HepG2 (cell line): ENCODE results near the gene BATF2. TPM values are rescaled to one million over a fixed set of nuclear protein-coding genes. Genes with fewer than 3 reads are reported as not detected.

Experiments
- ATAC-seq: fragments of 200-7000 bp; cut with Tn5 transposase; 3 replicates; pipeline ENCODE4 v1.9.1; 2020; ENCODE audit warnings: mild to moderate bottlenecking, moderate library complexity
- Bru-seq: library from RNA; stranded (reverse); fragments of 400-500 nt; gene quantifications from one replicate; lab custom pipeline; 2021; lab: Mats Ljungman, UMichigan
- BruChase-seq, 2 experiments: library from RNA; stranded (reverse); fragments of 400-500 nt; gene quantifications; one replicate each; lab custom pipeline; 2021; lab: Mats Ljungman, UMichigan
- BruUV-seq: library from RNA; stranded (reverse); fragments of 400-500 nt; replicated peaks from 2 replicates; lab custom pipeline; 2021; lab: Mats Ljungman, UMichigan
- CTCF ChIA-PET: fragments of 300-600 bp; formaldehyde crosslinking; extraction: SDS; loops from one replicate; lab custom pipeline; 2021; ENCODE audit warnings: low total read pairs, inconsistent platforms, low intra/inter-chr PET ratio; lab: Yijun Ruan, JAX
- POLR2A ChIA-PET: fragments of 350-600 bp; sonication (Branson Sonifier 250); formaldehyde crosslinking; loops from one replicate; lab custom pipeline; 2020; ENCODE audit warnings: antibody characterized with exemption, inconsistent platforms; lab: Yijun Ruan, JAX
- DNase-seq: peaks from one replicate; pipeline ENCODE4 v3.0.0-alpha.2; 2015; ENCODE audit warnings: low spot score
- FAIRE-seq: peaks from 3 replicates; lab custom pipeline; 2011; peaks lifted over from hg19 to GRCh38; lab: Jason Lieb, UNC
- H2AFZ ChIP-seq: one replicate; pipeline ENCODE4 v1.6.1; 2011; ENCODE audit warnings: low read length, inconsistent platforms
- H3K27ac ChIP-seq: fragments of 300-600 bp; 3 replicates; pipeline ENCODE4 v1.8.0; 2011; ENCODE audit warnings: mixed run types, mild to moderate bottlenecking, mixed read lengths, low read length, inconsistent platforms; ENCODE audit not compliant: insufficient read depth; ENCODE audit errors: extremely low read length
- H3K27me3 ChIP-seq, 2 experiments: fragments of 200-600 bp in 1 of 2; 2 replicates in 1 of 2; 3 replicates in 1 of 2; pipeline versions ENCODE4 v1.6.0 to v1.8.0; 2011; ENCODE audit warnings: low read length in 2 of 2, mild to moderate bottlenecking in 2 of 2, moderate library complexity in 2 of 2, inconsistent platforms in 1 of 2; ENCODE audit not compliant: insufficient read depth in 2 of 2, control insufficient read depth in 1 of 2
- H3K36me3 ChIP-seq, 2 experiments: fragments of 200-600 bp in 1 of 2; replicated peaks in 1 of 2; 2 replicates in 1 of 2; 3 replicates in 1 of 2; pipeline versions ENCODE4 v1.5.1 to v1.8.0; 2011; ENCODE audit warnings: low read length in 2 of 2, inconsistent platforms in 1 of 2; ENCODE audit not compliant: insufficient read depth in 2 of 2, control insufficient read depth in 1 of 2
- H3K4me1 ChIP-seq: 2 replicates; pipeline ENCODE4 v1.5.1; 2012; ENCODE audit warnings: low read length, inconsistent platforms; ENCODE audit not compliant: insufficient read depth
- H3K4me2 ChIP-seq: 2 replicates; pipeline ENCODE4 v1.6.0; 2011; ENCODE audit warnings: low read depth, low read length, inconsistent platforms
- H3K4me3 ChIP-seq, 3 experiments: fragments of 200-600 bp in 1 of 3; sonication (generic), shearing (Covaris generic) in 1 of 3; replicated peaks in 1 of 3; 2 replicates each; pipeline ENCODE4 v1.5.1; 2011 to 2016; ENCODE audit warnings: low read length in 3 of 3, inconsistent platforms in 2 of 3, low read depth in 2 of 3, mild to moderate bottlenecking in 2 of 3, control low read depth in 1 of 3, mixed read lengths in 1 of 3; ENCODE audit not compliant: insufficient read depth in 1 of 3
- H3K79me2 ChIP-seq: one replicate; pipeline ENCODE4 v1.6.1; 2011; ENCODE audit warnings: low read length, inconsistent platforms; ENCODE audit not compliant: insufficient read depth
- H3K9ac ChIP-seq: 2 replicates; pipeline ENCODE4 v1.6.0; 2011; ENCODE audit warnings: mild to moderate bottlenecking, low read depth, low read length, inconsistent platforms; ENCODE audit not compliant: insufficient read depth
- H3K9me3 ChIP-seq: 2 replicates; pipeline ENCODE4 v1.5.1; 2012; ENCODE audit warnings: mild to moderate bottlenecking, low read length
- H4K20me1 ChIP-seq: 2 replicates; pipeline ENCODE4 v1.6.0; 2011; ENCODE audit warnings: inconsistent platforms, mild to moderate bottlenecking, low read length, moderate library complexity; ENCODE audit not compliant: insufficient read depth
- DMTF1 ChIP-seq: sonication (generic); formaldehyde crosslinking; IDR thresholded peaks from 2 replicates; pipeline ENCODE4 v1.4.0; 2020; ENCODE audit warnings: mild to moderate bottlenecking, missing genetic modification reagents
- ELK4 ChIP-seq: sonication (generic); formaldehyde crosslinking; IDR thresholded peaks from 2 replicates; pipeline ENCODE4 v1.9.0; 2021; ENCODE audit warnings: missing genetic modification reagents, borderline replicate concordance
- FOXP1 ChIP-seq, 2 experiments: fragments of 450-650 bp in 1 of 2; IDR thresholded peaks; 2 replicates each; pipeline ENCODE4 v1.6.1; 2017 to 2018; ENCODE audit warnings: antibody characterized with exemption in 1 of 2
- KDM4B ChIP-seq: sonication (generic); formaldehyde crosslinking; IDR thresholded peaks from 2 replicates; pipeline ENCODE4 v1.4.0; 2020; ENCODE audit warnings: missing genetic modification reagents
- PRDM10 ChIP-seq: sonication (generic); formaldehyde crosslinking; IDR thresholded peaks from 2 replicates; pipeline ENCODE4 v1.4.0; 2020; ENCODE audit warnings: low read depth, missing genetic modification reagents
- ZNF296 ChIP-seq: sonication (generic); formaldehyde crosslinking; conservative IDR thresholded peaks from 2 replicates; pipeline ENCODE4 v1.5.0; 2020; ENCODE audit warnings: mild to moderate bottlenecking, missing genetic modification reagents
- WGBS: methylation state at CpG from one replicate; pipeline ENCODE4 v1.1.6; 2017; ENCODE audit warnings: low lambda C conversion rate; 5-methylcytosine and 5-hydroxymethylcytosine counted together
- in situ Hi-C: cut with HindIII; loops from 2 replicates; pipeline ENCODE4 v1.10.0; 2017; ENCODE audit warnings: low pct_unique_long_range_greater_than_20kb; ENCODE audit not compliant: extremely low pct_ligation_motif_present
- intact Hi-C: fragments of 100-400 bp; cut with micrococcal nuclease; formaldehyde crosslinking; loops from one replicate; pipeline ENCODE4 v1.10.0; 2022; ENCODE audit not compliant: unreplicated experiment
- long read RNA-seq, 2 experiments: library from RNA in 1 of 2; library from polyadenylated mRNA in 1 of 2; stranded (forward) in 1 of 2; unstranded in 1 of 2; transcript quantifications; one replicate each; pipeline ENCODE4 v2.0.0, GENCODE V29; 2019 to 2022
- polyA minus RNA-seq, 3 experiments: library from RNA; depleted of rRNA, polyadenylated mRNA; stranded (reverse); fragments of >200 nt; gene quantifications; 2 replicates each; pipeline ENCODE4 v1.2.3, GENCODE V29; 2011; ENCODE audit warnings: low replicate concordance in 1 of 3
- polyA plus RNA-seq, 8 experiments: library from polyadenylated mRNA; depleted of rRNA in 3 of 8; stranded (reverse) in 7 of 8; unstranded in 1 of 8; fragments of >200 nt; fragmentation: Illumina TruSeq in 4 of 8; extraction: Trizol in 4 of 8; gene quantifications; 2 replicates each; pipeline versions ENCODE4 v1.2.1 to v1.2.3, GENCODE V29; 2011 to 2016; ENCODE audit warnings: low read depth in 4 of 8, missing spikeins in 1 of 8, mixed read lengths in 1 of 8; ENCODE audit not compliant: insufficient read depth in 1 of 8
- total RNA-seq, 5 experiments: library from RNA; depleted of rRNA; stranded (reverse); fragments of >200 nt; fragmentation: Illumina TruSeq; extraction: Trizol; gene quantifications; 2 replicates each; pipeline ENCODE4 v1.2.3, GENCODE V29; 2016; ENCODE audit warnings: low read depth in 1 of 5

The BATF2 gene
- 3.9 and 4.2 TPM in 2 replicates for total RNA-seq (2016; rRNA removed; fragmentation: Illumina TruSeq; extraction: Trizol)
- 1.3 and 1.9 TPM in 2 replicates for total RNA-seq (2016; cell fraction: cytosol; rRNA removed; fragmentation: Illumina TruSeq; extraction: Trizol; ENCODE audit: low read depth)
- 3.0 and 4.3 TPM in 2 replicates for total RNA-seq (2016; cell fraction: insoluble cytoplasmic fraction; rRNA removed; fragmentation: Illumina TruSeq; extraction: Trizol)
- total RNA-seq (2016; cell fraction: membrane; rRNA removed; fragmentation: Illumina TruSeq; extraction: Trizol): 4.3 and 4.5 TPM in 2 replicates
- total RNA-seq (2016; cell fraction: nucleus; rRNA removed; fragmentation: Illumina TruSeq; extraction: Trizol): 1.9 and 2.1 TPM in 2 replicates
- 2.8 and 3.1 TPM in 2 replicates for polyA plus RNA-seq (2011; rRNA removed)
- polyA plus RNA-seq (2011; cell fraction: cytosol; rRNA removed): 1.7 and 2.0 TPM in 2 replicates
- 2.5 and 2.9 TPM in 2 replicates for polyA plus RNA-seq (2011; cell fraction: nucleus; rRNA removed)
- polyA plus RNA-seq (2012): 1.5 and 1.9 TPM in 2 replicates
- 1.2 TPM in 2 replicates for polyA plus RNA-seq (2016; cell fraction: cytosol; fragmentation: Illumina TruSeq; extraction: Trizol; ENCODE audit: low read depth)
- polyA plus RNA-seq (2016; cell fraction: insoluble cytoplasmic fraction; fragmentation: Illumina TruSeq; extraction: Trizol; ENCODE audit: low read depth): 2.9 and 5.0 TPM in 2 replicates
- polyA plus RNA-seq (2016; cell fraction: membrane; fragmentation: Illumina TruSeq; extraction: Trizol; ENCODE audit: low read depth): 2.3 and 2.5 TPM in 2 replicates
- 3.7 and 4.3 TPM in 2 replicates for polyA plus RNA-seq (2016; cell fraction: nucleus; fragmentation: Illumina TruSeq; extraction: Trizol; ENCODE audit: insufficient read depth, low read depth)
- 0.70 and 5.7 TPM in 2 replicates for polyA minus RNA-seq (2011; rRNA and poly(A)+ RNA removed; ENCODE audit: low replicate concordance)
- polyA minus RNA-seq (2011; cell fraction: cytosol; rRNA and poly(A)+ RNA removed): 1.9 and 2.0 TPM in 2 replicates
- 1.2 and 1.3 TPM in 2 replicates for polyA minus RNA-seq (2011; cell fraction: nucleus; rRNA and poly(A)+ RNA removed)
- percentile 42 among the genes with signal in this experiment for Bru-seq, nascent RNA
- percentile 40 among the genes with signal in this experiment for BruChase-seq, experiment 1, labeled RNA remaining after a 6-hour chase
- percentile 40 among the genes with signal in this experiment for BruChase-seq, experiment 2, labeled RNA remaining after a 2-hour chase
- long read RNA-seq, experiment 1: 0 reads
- long read RNA-seq, experiment 2, transcript BATF2-201 (3 exons, 2,142 nt): major isoform, 9 of 12 reads
- long read RNA-seq, experiment 2, partial matches to known transcripts: 1 of 12 reads
- long read RNA-seq, experiment 2, other reads (novel, unspliced or antisense): 0 of 12 reads

GRCh38 chr11:64996710-64997380, at the start of gene BATF2:
TSS of gene BATF2 (minus strand) at chr11:64996971. CDS start at chr11:64996914, 57 bp downstream.
- H3K27ac ChIP-seq: peak within 1 kb of the TSS; percentile 56
- POLR2A ChIA-PET: interaction anchor here (0.6 to 4.0 kb wide), 19 partner anchors 9 to 421 kb away, joined by 3 to 42 read pairs (median 4); partner anchors contain the start of genes ARL2, FAU, GPHA2 and MRPL49
- intact Hi-C loops (loop anchor here (2.0 to 5.0 kb wide), 4 partner anchors 62 to 150 kb away; partner anchors contain the start of genes ATG2A, GPHA2 and PPP2R5B), in situ Hi-C loops (no loop called here)
- no peaks in the 10 kb centered on the region; a peak in 1 of 5 replicates for H3K36me3 ChIP-seq
- peaks cover 58% of the 10 kb centered on the region for H3K4me1 ChIP-seq
- CTCF ChIA-PET: interaction anchor here (1.0 kb wide), 1 partner anchor 17 kb away, joined by 3 read pairs; the partner anchor contains the start of gene ARL2
- FAIRE-seq (peak; percentile 93), ATAC-seq (peak; percentile 85), DNase-seq (peak; percentile 94)
- peak within 1 kb of the TSS; percentile 71 for H3K9ac ChIP-seq
- WGBS: 0% methylated on average over 8 of the region's 9 CpGs
- no peaks in the 10 kb centered on the region for H3K79me2 ChIP-seq
- peak within 1 kb of the TSS; percentile 95 for H3K4me2 ChIP-seq
- no peaks in the 10 kb centered on the region for H4K20me1 ChIP-seq
- no TSS peak for BruUV-seq
- H2AFZ ChIP-seq: peak within 1 kb of the TSS; percentile 80
- no peaks in the 10 kb centered on the region for H3K9me3 ChIP-seq
- H3K27me3 ChIP-seq: no peaks in the 10 kb centered on the region; a peak in 1 of 5 replicates
- peak within 1 kb of the TSS; percentile 53 to 81 (median 60) for H3K4me3 ChIP-seq
- TF ChIP-seq FOXP1 (IDR thresholded peaks at IDR 0.05) (no peak), FOXP1 (CRISPR knock-in tag; IDR thresholded peaks at IDR 0.05) (no peak), KDM4B (CRISPR knock-in tag) (no peak), PRDM10 (peak; percentile 76; the same call in 1 of the 2 replicates), ZNF296 (CRISPR knock-in tag) (no peak), DMTF1 (CRISPR knock-in tag) (no peak), ELK4 (CRISPR knock-in tag) (no peak)
